HepG2 (cell line): ENCODE results near the gene PTPMT1. TPM values are rescaled to one million over a fixed set of nuclear protein-coding genes. Genes with fewer than 3 reads are reported as not detected.
"Not testable (repeated sequence)": the region's sequence is repeated elsewhere in the genome, so short reads cannot be mapped to it uniquely, and the experiment has no call there.

ENCODE experiments used
- ATAC-seq: fragments of 200-7000 bp; cut with Tn5 transposase; 3 replicates; pipeline ENCODE4 v1.9.1; 2020; ENCODE audit warnings: mild to moderate bottlenecking, moderate library complexity
- BruUV-seq: library from RNA; stranded (reverse); fragments of 400-500 nt; replicated peaks from 2 replicates; lab custom pipeline; 2021; lab: Mats Ljungman, UMichigan
- CTCF ChIA-PET: fragments of 300-600 bp; formaldehyde crosslinking; extraction: SDS; loops from one replicate; lab custom pipeline; 2021; ENCODE audit warnings: low total read pairs, inconsistent platforms, low intra/inter-chr PET ratio; lab: Yijun Ruan, JAX
- POLR2A ChIA-PET: fragments of 350-600 bp; sonication (Branson Sonifier 250); formaldehyde crosslinking; loops from one replicate; lab custom pipeline; 2020; ENCODE audit warnings: antibody characterized with exemption, inconsistent platforms; lab: Yijun Ruan, JAX
- DNase-seq: peaks from one replicate; pipeline ENCODE4 v3.0.0-alpha.2; 2015; ENCODE audit warnings: low spot score
- FAIRE-seq: peaks from 3 replicates; lab custom pipeline; 2011; peaks lifted over from hg19 to GRCh38; lab: Jason Lieb, UNC
- H2AFZ ChIP-seq: one replicate; pipeline ENCODE4 v1.6.1; 2011; ENCODE audit warnings: low read length, inconsistent platforms
- H3K27ac ChIP-seq: fragments of 300-600 bp; 3 replicates; pipeline ENCODE4 v1.8.0; 2011; ENCODE audit warnings: mixed run types, mild to moderate bottlenecking, mixed read lengths, low read length, inconsistent platforms; ENCODE audit not compliant: insufficient read depth; ENCODE audit errors: extremely low read length
- H3K27me3 ChIP-seq, 2 experiments: fragments of 200-600 bp in 1 of 2; 2 replicates in 1 of 2; 3 replicates in 1 of 2; pipeline versions ENCODE4 v1.6.0 to v1.8.0; 2011; ENCODE audit warnings: low read length in 2 of 2, mild to moderate bottlenecking in 2 of 2, moderate library complexity in 2 of 2, inconsistent platforms in 1 of 2; ENCODE audit not compliant: insufficient read depth in 2 of 2, control insufficient read depth in 1 of 2
- H3K36me3 ChIP-seq, 2 experiments: fragments of 200-600 bp in 1 of 2; replicated peaks in 1 of 2; 2 replicates in 1 of 2; 3 replicates in 1 of 2; pipeline versions ENCODE4 v1.5.1 to v1.8.0; 2011; ENCODE audit warnings: low read length in 2 of 2, inconsistent platforms in 1 of 2; ENCODE audit not compliant: insufficient read depth in 2 of 2, control insufficient read depth in 1 of 2
- H3K4me1 ChIP-seq: 2 replicates; pipeline ENCODE4 v1.5.1; 2012; ENCODE audit warnings: low read length, inconsistent platforms; ENCODE audit not compliant: insufficient read depth
- H3K4me2 ChIP-seq: 2 replicates; pipeline ENCODE4 v1.6.0; 2011; ENCODE audit warnings: low read depth, low read length, inconsistent platforms
- H3K4me3 ChIP-seq, 3 experiments: fragments of 200-600 bp in 1 of 3; sonication (generic), shearing (Covaris generic) in 1 of 3; replicated peaks in 1 of 3; 2 replicates each; pipeline ENCODE4 v1.5.1; 2011 to 2016; ENCODE audit warnings: low read length in 3 of 3, inconsistent platforms in 2 of 3, low read depth in 2 of 3, mild to moderate bottlenecking in 2 of 3, control low read depth in 1 of 3, mixed read lengths in 1 of 3; ENCODE audit not compliant: insufficient read depth in 1 of 3
- H3K79me2 ChIP-seq: one replicate; pipeline ENCODE4 v1.6.1; 2011; ENCODE audit warnings: low read length, inconsistent platforms; ENCODE audit not compliant: insufficient read depth
- H3K9ac ChIP-seq: 2 replicates; pipeline ENCODE4 v1.6.0; 2011; ENCODE audit warnings: mild to moderate bottlenecking, low read depth, low read length, inconsistent platforms; ENCODE audit not compliant: insufficient read depth
- H3K9me3 ChIP-seq: 2 replicates; pipeline ENCODE4 v1.5.1; 2012; ENCODE audit warnings: mild to moderate bottlenecking, low read length
- H4K20me1 ChIP-seq: 2 replicates; pipeline ENCODE4 v1.6.0; 2011; ENCODE audit warnings: inconsistent platforms, mild to moderate bottlenecking, low read length, moderate library complexity; ENCODE audit not compliant: insufficient read depth
- JUNB ChIP-seq: sonication (generic); formaldehyde crosslinking; IDR thresholded peaks from 2 replicates; pipeline ENCODE4 v1.8.0; 2022; ENCODE audit warnings: missing genetic modification reagents, mild to moderate bottlenecking, borderline replicate concordance
- MIER3 ChIP-seq: IDR thresholded peaks from 2 replicates; pipeline ENCODE4 v1.6.1; 2016; ENCODE audit warnings: missing compliant biosample characterization, borderline replicate concordance
- MXD4 ChIP-seq: IDR thresholded peaks from 2 replicates; pipeline ENCODE4 v1.6.1; 2016; ENCODE audit warnings: mild to moderate bottlenecking, missing biosample characterization, missing genetic modification reagents
- ZNF264 ChIP-seq: sonication (generic); formaldehyde crosslinking; IDR thresholded peaks from 2 replicates; pipeline ENCODE4 v1.4.0; 2020; ENCODE audit warnings: missing genetic modification reagents
- ZNF672 ChIP-seq: sonication (generic); formaldehyde crosslinking; IDR thresholded peaks from 2 replicates; pipeline ENCODE4 v1.8.1; 2022; ENCODE audit warnings: missing genetic modification reagents
- WGBS: methylation state at CpG from one replicate; pipeline ENCODE4 v1.1.6; 2017; ENCODE audit warnings: low lambda C conversion rate; 5-methylcytosine and 5-hydroxymethylcytosine counted together
- in situ Hi-C: cut with HindIII; loops from 2 replicates; pipeline ENCODE4 v1.10.0; 2017; ENCODE audit warnings: low pct_unique_long_range_greater_than_20kb; ENCODE audit not compliant: extremely low pct_ligation_motif_present
- intact Hi-C: fragments of 100-400 bp; cut with micrococcal nuclease; formaldehyde crosslinking; loops from one replicate; pipeline ENCODE4 v1.10.0; 2022; ENCODE audit not compliant: unreplicated experiment
- polyA plus RNA-seq, 8 experiments: library from polyadenylated mRNA; depleted of rRNA in 3 of 8; stranded (reverse) in 7 of 8; unstranded in 1 of 8; fragments of >200 nt; fragmentation: Illumina TruSeq in 4 of 8; extraction: Trizol in 4 of 8; gene quantifications; 2 replicates each; pipeline versions ENCODE4 v1.2.1 to v1.2.3, GENCODE V29; 2011 to 2016; ENCODE audit warnings: low read depth in 4 of 8, missing spikeins in 1 of 8, mixed read lengths in 1 of 8; ENCODE audit not compliant: insufficient read depth in 1 of 8
- total RNA-seq, 5 experiments: library from RNA; depleted of rRNA; stranded (reverse); fragments of >200 nt; fragmentation: Illumina TruSeq; extraction: Trizol; gene quantifications; 2 replicates each; pipeline ENCODE4 v1.2.3, GENCODE V29; 2016; ENCODE audit warnings: low read depth in 1 of 5
- TF ChIP-seq, protein P1 (sequence below): fragments of 450-650 bp; IDR thresholded peaks from 2 replicates; pipeline ENCODE4 v1.6.1; 2017; ENCODE audit warnings: mild to moderate bottlenecking
- TF ChIP-seq, protein P2 (sequence below): sonication (generic); formaldehyde crosslinking; IDR thresholded peaks from 2 replicates; pipeline ENCODE4 v1.4.0; 2020; ENCODE audit warnings: missing genetic modification reagents
- TF ChIP-seq, protein P3 (sequence below): IDR thresholded peaks from 2 replicates; pipeline ENCODE4 v1.6.1; 2018; ENCODE audit warnings: missing genetic modification reagents
- TF ChIP-seq, protein P4 (sequence below): sonication (generic); formaldehyde crosslinking; IDR thresholded peaks from 2 replicates; pipeline ENCODE4 v1.4.0; 2020; ENCODE audit warnings: missing genetic modification reagents
- TF ChIP-seq, protein P5 (sequence below): IDR thresholded peaks from 2 replicates; pipeline ENCODE4 v1.6.1; 2016; ENCODE audit warnings: missing biosample characterization, missing genetic modification reagents, low read depth

Gene PTPMT1
- total and polyA plus RNA-seq, 2 of the 13 experiments (the other 11 are each of a cell fraction or from before 2014, with no cell fraction given) = 55.6 to 129 TPM

DNA sequence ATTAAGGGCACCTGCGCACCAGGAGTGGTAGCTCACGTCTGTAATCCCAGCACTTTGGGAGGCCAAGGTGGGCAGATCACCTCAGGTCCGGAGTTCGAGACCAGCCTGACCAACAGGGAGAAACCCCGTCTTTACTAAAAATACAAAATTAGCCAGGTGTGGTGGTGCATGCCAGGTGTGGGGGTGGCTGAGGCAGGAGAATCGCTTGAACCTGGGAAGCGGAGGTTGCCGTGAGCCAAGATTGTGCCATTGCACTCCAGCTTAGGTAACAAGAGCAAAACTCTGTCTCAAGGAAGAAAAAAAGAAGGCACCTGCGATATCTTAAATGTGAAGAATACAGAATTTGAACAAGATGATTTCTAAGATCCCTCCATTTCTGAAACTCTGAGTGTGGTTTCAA lies 39.4 kb upstream of the PTPMT1 start:
- H3K9ac ChIP-seq, H3K4me2 ChIP-seq, FAIRE-seq, BruUV-seq, H3K36me3 ChIP-seq, ATAC-seq, H3K27ac ChIP-seq, H3K27me3 ChIP-seq, H3K4me3 ChIP-seq, CTCF ChIA-PET, POLR2A ChIA-PET, in situ Hi-C loops, DNase-seq, H3K9me3 ChIP-seq, intact Hi-C loops, H2AFZ ChIP-seq: not testable (repeated sequence)
- 96% methylated on average over 9 of the region's 9 CpGs for WGBS
- peaks cover 73% of the 10 kb centered on the region for H3K4me1 ChIP-seq
- peaks cover 95% of the 10 kb centered on the region for H3K79me2 ChIP-seq
- H4K20me1 ChIP-seq = peaks cover 77% of the 10 kb centered on the region
- TF ChIP-seq JUNB (CRISPR knock-in tag) = 0 out of 2 replicates have a peak, but pooled peaks have one; percentile 2

DNA sequence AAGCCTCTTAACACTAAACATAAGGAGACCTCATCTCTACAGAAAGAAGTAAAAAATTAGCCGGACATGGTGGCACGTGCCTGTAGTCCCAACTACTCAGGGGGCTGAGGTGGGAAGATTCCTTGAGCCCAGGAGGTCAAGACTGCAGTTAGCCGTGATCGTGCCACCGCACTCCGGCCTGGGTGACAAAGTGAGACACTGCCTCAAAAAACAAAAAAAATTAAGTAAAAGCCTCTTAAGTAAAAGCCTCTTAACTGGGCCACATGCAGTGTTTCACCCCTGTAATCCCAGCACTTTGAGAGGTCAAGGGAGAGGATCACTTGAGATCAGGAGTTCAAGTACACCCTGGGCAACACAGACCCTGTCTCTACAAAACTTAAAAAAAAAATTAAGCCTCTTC lies 38.2 kb upstream of the PTPMT1 start:
- Histone ChIP-seq H3K9me3 (no peaks in the 10 kb centered on the region), H3K4me3 (no peak overlapping the region), H3K4me2 (no peak overlapping the region), H3K9ac (no peak overlapping the region), H3K27me3 (no peaks in the 10 kb centered on the region), H3K36me3 (0 out of 5 replicates have a peak, but pooled peaks cover 2 to 3% of the 10 kb centered on the region in 2 experiments), H3K4me1 (peaks cover 79% of the 10 kb centered on the region), H3K27ac (no peak overlapping the region), H2AFZ (no peak overlapping the region), H4K20me1 (peaks cover 76% of the 10 kb centered on the region), H3K79me2 (peaks cover 96% of the 10 kb centered on the region)
- WGBS = over 99% methylated on average over 6 of the region's 6 CpGs
- ChIA-PET POLR2A (no interaction called here), CTCF (no interaction called here)
- ATAC-seq = no peak
- no peak for DNase-seq
- FAIRE-seq = no peak
- in situ Hi-C loops = no loop called here
- no TSS peak for BruUV-seq
- intact Hi-C loops = no loop called here
- TF ChIP-seq MIER3 (CRISPR knock-in tag) (no peak), ZNF672 (CRISPR knock-in tag) (no peak), ZNF264 (no peak), MXD4 (CRISPR knock-in tag) (no peak)
- TF ChIP-seq, protein P1, sequence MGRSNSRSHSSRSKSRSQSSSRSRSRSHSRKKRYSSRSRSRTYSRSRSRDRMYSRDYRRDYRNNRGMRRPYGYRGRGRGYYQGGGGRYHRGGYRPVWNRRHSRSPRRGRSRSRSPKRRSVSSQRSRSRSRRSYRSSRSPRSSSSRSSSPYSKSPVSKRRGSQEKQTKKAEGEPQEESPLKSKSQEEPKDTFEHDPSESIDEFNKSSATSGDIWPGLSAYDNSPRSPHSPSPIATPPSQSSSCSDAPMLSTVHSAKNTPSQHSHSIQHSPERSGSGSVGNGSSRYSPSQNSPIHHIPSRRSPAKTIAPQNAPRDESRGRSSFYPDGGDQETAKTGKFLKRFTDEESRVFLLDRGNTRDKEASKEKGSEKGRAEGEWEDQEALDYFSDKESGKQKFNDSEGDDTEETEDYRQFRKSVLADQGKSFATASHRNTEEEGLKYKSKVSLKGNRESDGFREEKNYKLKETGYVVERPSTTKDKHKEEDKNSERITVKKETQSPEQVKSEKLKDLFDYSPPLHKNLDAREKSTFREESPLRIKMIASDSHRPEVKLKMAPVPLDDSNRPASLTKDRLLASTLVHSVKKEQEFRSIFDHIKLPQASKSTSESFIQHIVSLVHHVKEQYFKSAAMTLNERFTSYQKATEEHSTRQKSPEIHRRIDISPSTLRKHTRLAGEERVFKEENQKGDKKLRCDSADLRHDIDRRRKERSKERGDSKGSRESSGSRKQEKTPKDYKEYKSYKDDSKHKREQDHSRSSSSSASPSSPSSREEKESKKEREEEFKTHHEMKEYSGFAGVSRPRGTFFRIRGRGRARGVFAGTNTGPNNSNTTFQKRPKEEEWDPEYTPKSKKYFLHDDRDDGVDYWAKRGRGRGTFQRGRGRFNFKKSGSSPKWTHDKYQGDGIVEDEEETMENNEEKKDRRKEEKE = no peak
- TF ChIP-seq, protein P2, sequence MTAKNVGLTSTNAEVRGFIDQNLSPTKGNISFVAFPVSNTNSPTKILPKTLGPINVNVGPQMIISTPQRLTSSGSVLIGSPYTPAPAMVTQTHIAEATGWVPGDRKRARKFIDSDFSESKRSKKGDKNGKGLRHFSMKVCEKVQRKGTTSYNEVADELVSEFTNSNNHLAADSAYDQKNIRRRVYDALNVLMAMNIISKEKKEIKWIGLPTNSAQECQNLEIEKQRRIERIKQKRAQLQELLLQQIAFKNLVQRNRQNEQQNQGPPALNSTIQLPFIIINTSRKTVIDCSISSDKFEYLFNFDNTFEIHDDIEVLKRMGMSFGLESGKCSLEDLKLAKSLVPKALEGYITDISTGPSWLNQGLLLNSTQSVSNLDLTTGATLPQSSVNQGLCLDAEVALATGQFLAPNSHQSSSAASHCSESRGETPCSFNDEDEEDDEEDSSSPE (CRISPR knock-in tag) = no peak
- TF ChIP-seq, protein P3, sequence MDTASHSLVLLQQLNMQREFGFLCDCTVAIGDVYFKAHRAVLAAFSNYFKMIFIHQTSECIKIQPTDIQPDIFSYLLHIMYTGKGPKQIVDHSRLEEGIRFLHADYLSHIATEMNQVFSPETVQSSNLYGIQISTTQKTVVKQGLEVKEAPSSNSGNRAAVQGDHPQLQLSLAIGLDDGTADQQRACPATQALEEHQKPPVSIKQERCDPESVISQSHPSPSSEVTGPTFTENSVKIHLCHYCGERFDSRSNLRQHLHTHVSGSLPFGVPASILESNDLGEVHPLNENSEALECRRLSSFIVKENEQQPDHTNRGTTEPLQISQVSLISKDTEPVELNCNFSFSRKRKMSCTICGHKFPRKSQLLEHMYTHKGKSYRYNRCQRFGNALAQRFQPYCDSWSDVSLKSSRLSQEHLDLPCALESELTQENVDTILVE (CRISPR knock-in tag) = no peak
- TF ChIP-seq, protein P4, sequence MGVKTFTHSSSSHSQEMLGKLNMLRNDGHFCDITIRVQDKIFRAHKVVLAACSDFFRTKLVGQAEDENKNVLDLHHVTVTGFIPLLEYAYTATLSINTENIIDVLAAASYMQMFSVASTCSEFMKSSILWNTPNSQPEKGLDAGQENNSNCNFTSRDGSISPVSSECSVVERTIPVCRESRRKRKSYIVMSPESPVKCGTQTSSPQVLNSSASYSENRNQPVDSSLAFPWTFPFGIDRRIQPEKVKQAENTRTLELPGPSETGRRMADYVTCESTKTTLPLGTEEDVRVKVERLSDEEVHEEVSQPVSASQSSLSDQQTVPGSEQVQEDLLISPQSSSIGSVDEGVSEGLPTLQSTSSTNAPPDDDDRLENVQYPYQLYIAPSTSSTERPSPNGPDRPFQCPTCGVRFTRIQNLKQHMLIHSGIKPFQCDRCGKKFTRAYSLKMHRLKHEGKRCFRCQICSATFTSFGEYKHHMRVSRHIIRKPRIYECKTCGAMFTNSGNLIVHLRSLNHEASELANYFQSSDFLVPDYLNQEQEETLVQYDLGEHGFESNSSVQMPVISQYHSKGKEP (CRISPR knock-in tag) = no peak
- TF ChIP-seq, protein P5, sequence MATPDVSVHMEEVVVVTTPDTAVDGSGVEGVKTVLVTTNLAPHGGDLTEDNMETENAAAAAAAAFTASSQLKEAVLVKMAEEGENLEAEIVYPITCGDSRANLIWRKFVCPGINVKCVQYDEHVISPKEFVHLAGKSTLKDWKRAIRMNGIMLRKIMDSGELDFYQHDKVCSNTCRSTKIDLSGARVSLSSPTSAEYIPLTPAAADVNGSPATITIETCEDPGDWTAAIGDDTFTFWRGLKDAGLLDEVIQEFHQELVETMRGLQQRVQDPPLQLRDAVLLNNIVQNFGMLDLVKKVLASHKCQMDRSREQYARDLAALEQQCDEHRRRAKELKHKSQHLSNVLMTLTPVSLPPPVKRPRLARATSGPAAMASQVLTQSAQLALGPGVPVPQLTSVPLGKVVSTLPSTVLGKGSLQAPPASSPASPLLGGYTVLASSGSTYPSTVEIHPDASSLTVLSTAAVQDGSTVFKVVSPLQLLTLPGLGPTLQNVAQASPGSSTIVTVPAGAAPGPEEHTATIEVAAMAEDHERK (CRISPR knock-in tag) = no peak
